ENCODE results near the gene BAD. TPM values are rescaled to one million over a fixed set of nuclear protein-coding genes. Genes with fewer than 3 reads are reported as not detected.

Gene BAD
- total RNA-seq, 3 donors from 2014 or later = 56.8 to 90.9 (median 75.4) TPM

- DNase-seq (peak in 2 of 3 donors; percentile 55 to 56), ATAC-seq (no peak)
- Histone ChIP-seq H3K36me3 (ENCODE audit: low read depth) (no peaks in the 10 kb centered on the region), H3K4me3 (no peak within 1 kb of the TSS), H3K9me3 (no peaks in the 10 kb centered on the region), H3K4me1 (ENCODE audit: low read depth) (peaks cover 31% of the 10 kb centered on the region)
- intact Hi-C loops (cut with DNase I, micrococcal nuclease) = loop anchor here (5.0 to 10.0 kb wide), 2 partner anchors 93 to 95 kb away; partner anchors contain the start of gene FERMT3 (in 2 of the 2)
- TF ChIP-seq, protein P1, sequence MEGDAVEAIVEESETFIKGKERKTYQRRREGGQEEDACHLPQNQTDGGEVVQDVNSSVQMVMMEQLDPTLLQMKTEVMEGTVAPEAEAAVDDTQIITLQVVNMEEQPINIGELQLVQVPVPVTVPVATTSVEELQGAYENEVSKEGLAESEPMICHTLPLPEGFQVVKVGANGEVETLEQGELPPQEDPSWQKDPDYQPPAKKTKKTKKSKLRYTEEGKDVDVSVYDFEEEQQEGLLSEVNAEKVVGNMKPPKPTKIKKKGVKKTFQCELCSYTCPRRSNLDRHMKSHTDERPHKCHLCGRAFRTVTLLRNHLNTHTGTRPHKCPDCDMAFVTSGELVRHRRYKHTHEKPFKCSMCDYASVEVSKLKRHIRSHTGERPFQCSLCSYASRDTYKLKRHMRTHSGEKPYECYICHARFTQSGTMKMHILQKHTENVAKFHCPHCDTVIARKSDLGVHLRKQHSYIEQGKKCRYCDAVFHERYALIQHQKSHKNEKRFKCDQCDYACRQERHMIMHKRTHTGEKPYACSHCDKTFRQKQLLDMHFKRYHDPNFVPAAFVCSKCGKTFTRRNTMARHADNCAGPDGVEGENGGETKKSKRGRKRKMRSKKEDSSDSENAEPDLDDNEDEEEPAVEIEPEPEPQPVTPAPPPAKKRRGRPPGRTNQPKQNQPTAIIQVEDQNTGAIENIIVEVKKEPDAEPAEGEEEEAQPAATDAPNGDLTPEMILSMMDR (IDR thresholded peaks at IDR 0.05) = no peak
Measured at GRCh38 chr11:64299847-64300648, 15.6 kb upstream of the BAD start, which contains the start of gene CATSPERZ. TSS of gene CATSPERZ (plus strand) at chr11:64300358. CDS start at chr11:64300411, 53 bp downstream.

- intact Hi-C loops (cut with DNase I, micrococcal nuclease) = no loop called here
- TF ChIP-seq, protein P1 (IDR thresholded peaks at IDR 0.05) = no peak
- DNase-seq (peak in 1 of 3 donors; percentile 75), ATAC-seq (peak; percentile 30)
- Histone ChIP-seq H3K36me3 (ENCODE audit: low read depth) (no peaks in the 10 kb centered on the region), H3K4me1 (ENCODE audit: low read depth) (peaks cover 30% of the 10 kb centered on the region), H3K4me3 (no peak overlapping the region), H3K9me3 (no peaks in the 10 kb centered on the region)
Measured at GRCh38 chr11:64298966-64299846, 14.7 kb upstream of the BAD start.

DNA sequence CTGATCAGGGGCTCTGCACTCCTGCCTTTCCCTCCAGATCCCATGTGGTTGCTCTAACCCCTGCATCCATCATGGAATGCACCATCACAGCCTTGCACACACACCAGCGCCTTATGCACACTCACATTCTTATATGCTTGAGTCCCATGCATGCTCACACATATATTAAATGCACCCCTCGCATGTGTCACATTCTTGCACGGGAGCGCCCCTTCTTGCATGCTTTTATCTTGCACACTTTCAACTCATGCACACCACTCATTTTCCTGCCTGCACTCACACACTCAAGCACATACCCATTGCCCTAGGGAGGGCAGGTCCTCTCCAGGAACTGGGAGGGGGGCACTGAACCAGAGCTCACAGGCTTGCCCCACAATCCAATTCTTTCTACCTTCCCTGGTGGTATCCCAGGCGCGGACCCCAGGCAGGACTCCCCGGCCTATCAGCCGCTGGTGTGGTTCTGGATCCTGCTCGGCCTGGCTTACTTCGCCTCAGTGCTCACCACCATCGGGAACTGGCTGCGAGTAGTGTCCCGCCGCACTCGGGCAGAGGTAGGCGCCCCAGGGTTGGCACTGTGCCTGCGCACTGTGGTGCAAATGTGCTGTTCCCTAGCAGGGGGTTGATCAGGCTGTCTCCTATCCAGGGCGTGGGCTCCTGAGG, 13.4 kb upstream of the BAD start:
- Histone ChIP-seq H3K4me3 (no peak overlapping the region), H3K36me3 (ENCODE audit: low read depth) (no peaks in the 10 kb centered on the region), H3K4me1 (ENCODE audit: low read depth) (peaks cover 23% of the 10 kb centered on the region), H3K9me3 (no peaks in the 10 kb centered on the region)
- TF ChIP-seq, protein P1 (IDR thresholded peaks at IDR 0.05) = no peak
- ATAC-seq (no peak), DNase-seq (peak in 2 of 3 donors; percentile 53 to 62)
- intact Hi-C loops (cut with DNase I, micrococcal nuclease) = no loop called here

DNA sequence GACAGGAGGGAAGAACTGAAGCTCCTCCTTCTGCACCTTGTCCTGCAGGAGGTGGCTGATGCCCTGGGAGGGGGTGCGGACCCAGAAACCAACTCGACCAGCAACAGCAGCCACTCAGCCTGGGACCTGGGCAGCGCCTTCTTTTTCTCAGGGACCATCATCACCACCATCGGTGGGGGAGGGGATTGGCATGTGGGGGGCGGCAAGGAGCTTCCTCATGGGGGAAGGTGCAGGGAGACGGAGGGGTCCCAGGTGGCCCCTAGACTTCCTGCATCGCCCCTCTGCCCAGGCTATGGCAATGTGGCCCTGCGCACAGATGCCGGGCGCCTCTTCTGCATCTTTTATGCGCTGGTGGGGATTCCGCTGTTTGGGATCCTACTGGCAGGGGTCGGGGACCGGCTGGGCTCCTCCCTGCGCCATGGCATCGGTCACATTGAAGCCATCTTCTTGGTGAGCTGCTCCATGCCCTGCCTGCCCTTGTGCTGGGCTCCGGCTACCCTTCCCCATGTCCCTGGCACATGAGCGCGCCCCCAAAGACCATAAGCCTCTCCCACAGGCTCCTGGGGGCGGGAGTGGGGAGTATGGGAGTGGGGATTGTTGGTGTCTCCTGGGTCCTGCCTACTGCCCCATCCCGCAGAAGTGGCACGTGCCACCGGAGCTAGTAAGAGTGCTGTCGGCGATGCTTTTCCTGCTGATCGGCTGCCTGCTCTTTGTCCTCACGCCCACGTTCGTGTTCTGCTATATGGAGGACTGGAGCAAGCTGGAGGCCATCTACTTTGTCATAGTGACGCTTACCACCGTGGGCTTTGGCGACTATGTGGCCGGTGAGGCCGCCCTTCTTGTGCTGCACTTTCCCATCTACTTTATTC, 12.6 kb upstream of the BAD start:
- H3K9me3 ChIP-seq = no peaks in the 10 kb centered on the region
- no peak overlapping the region for H3K4me3 ChIP-seq
- DNase-seq (no peak), ATAC-seq (no peak)
- peaks cover 27% of the 10 kb centered on the region for H3K4me1 ChIP-seq (ENCODE audit: low read depth)
- intact Hi-C loops (cut with DNase I, micrococcal nuclease) = no loop called here
- TF ChIP-seq, protein P1 (IDR thresholded peaks at IDR 0.05) = no peak
- H3K36me3 ChIP-seq (ENCODE audit: low read depth) = no peaks in the 10 kb centered on the region

Measured in mucosa of descending colon (tissue), 3 donors.